Smooth muscle cell (in vitro differentiated cells): Measurements from ENCODE around the gene ITGA11. TPM values are rescaled to one million over a fixed set of nuclear protein-coding genes. Genes with fewer than 3 reads are reported as not detected.
A peak's percentile ranks its signal among the peaks of the same experiment; 100 is the strongest.

Experiments
- DNase-seq: peaks from one replicate; lab custom pipeline; 2025; ENCODE audit not compliant: unreplicated experiment; lab: John Stamatoyannopoulos, UW
- H2AFZ ChIP-seq: fragments of 200-600 bp; sonication (generic); 2 replicates; pipeline ENCODE4 v1.6.0; 2016; ENCODE audit warnings: antibody characterized with exemption, low read depth, mild to moderate bottlenecking
- H3F3A ChIP-seq: fragments of 200-600 bp; sonication (generic); 2 replicates; pipeline ENCODE4 v1.6.0; 2017; ENCODE audit warnings: antibody characterized with exemption, low read depth
- H3K27ac ChIP-seq: fragments of 200-600 bp; sonication (generic); 2 replicates; pipeline ENCODE4 v1.5.1; 2016; ENCODE audit warnings: low read depth, mild to moderate bottlenecking
- H3K27me3 ChIP-seq: fragments of 200-600 bp; sonication (generic); 2 replicates; pipeline ENCODE4 v1.6.1; 2016; ENCODE audit warnings: low read depth, mild to moderate bottlenecking
- H3K36me3 ChIP-seq: fragments of 200-600 bp; sonication (generic); 2 replicates; pipeline ENCODE4 v1.5.1; 2016; ENCODE audit warnings: low read depth
- H3K4me1 ChIP-seq: fragments of 200-600 bp; sonication (generic); 2 replicates; pipeline ENCODE4 v1.5.1; 2016; ENCODE audit warnings: low read depth
- H3K4me2 ChIP-seq: fragments of 200-600 bp; sonication (generic); 2 replicates; pipeline ENCODE4 v1.6.0; 2016; ENCODE audit warnings: mild to moderate bottlenecking
- H3K4me3 ChIP-seq: fragments of 200-600 bp; sonication (generic); 2 replicates; pipeline ENCODE4 v1.5.1; 2016; ENCODE audit warnings: mild to moderate bottlenecking
- H3K79me2 ChIP-seq: fragments of 200-600 bp; sonication (generic); 2 replicates; pipeline ENCODE4 v1.6.0; 2016; ENCODE audit warnings: low read depth, mild to moderate bottlenecking
- H3K9ac ChIP-seq: fragments of 200-600 bp; sonication (generic); 2 replicates; pipeline ENCODE4 v1.6.0; 2016; ENCODE audit warnings: low read depth
- H3K9me3 ChIP-seq: fragments of 200-600 bp; sonication (generic); replicated peaks from 2 replicates; pipeline ENCODE4 v1.5.1; 2016; ENCODE audit warnings: low read depth
- H4K20me1 ChIP-seq: fragments of 200-600 bp; sonication (generic); 2 replicates; pipeline ENCODE4 v1.6.0; 2016; ENCODE audit warnings: low read depth
- WGBS: methylation state at CpG from one replicate; pipeline ENCODE4 v1.1.7; 2016; ENCODE audit warnings: low lambda C conversion rate; 5-methylcytosine and 5-hydroxymethylcytosine counted together
- polyA plus RNA-seq: library from polyadenylated mRNA; unstranded; fragments of >200 nt; fragmentation: Nextera tagmentation; extraction: Ambion mirVana; gene quantifications from 2 replicates; pipeline ENCODE4 v1.2.1, GENCODE V29; 2016
- total RNA-seq: library from RNA; depleted of rRNA; stranded (reverse); fragments of >200 nt; gene quantifications from 2 replicates; pipeline ENCODE4 v1.2.3, GENCODE V29; 2014
- TF ChIP-seq, protein P1 (sequence below): fragments of 200-600 bp; sonication (generic); IDR thresholded peaks from 2 replicates; pipeline ENCODE4 v1.5.1; 2017; ENCODE audit warnings: borderline replicate concordance, mild to moderate bottlenecking, antibody characterized with exemption; ENCODE audit not compliant: insufficient read depth, poor library complexity, severe bottlenecking

Gene ITGA11
- total and polyA plus RNA-seq, 2 experiments from 2014 or later, result 87.8 to 133 TPM

DNA sequence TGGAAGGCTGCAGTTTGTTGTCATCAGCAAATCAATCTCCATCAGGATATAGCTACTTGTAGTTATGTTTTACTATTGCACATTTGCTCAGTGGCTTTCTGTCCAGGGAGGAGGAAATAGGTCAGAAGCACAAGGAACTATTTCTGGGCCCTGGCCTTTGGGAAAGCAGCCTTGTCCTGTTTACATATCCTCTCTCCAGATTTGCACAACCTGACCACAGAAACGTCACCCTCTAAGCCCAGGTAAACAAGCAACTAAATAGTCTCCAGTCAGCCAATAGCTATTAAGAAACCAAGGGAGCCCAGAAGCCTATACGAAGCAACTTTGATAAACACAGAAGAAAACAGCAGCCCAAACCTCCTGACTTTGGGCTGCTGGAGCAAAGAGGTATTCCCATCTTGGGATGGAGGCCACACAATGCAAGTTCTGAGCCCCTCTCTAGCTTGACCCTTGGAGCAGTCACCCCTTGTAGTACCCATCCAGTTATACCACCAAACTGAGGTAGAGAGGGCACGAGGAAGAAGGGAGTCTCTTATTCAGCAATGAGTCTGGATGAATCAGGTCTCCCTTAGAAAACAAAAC lies 156.7 kb downstream of the ITGA11 start:
- peaks cover 34% of the 10 kb centered on the region for H3F3A ChIP-seq
- H3K4me1 ChIP-seq, result peaks cover 37% of the 10 kb centered on the region
- peaks cover 21% of the 10 kb centered on the region for H3K79me2 ChIP-seq
- no peak for DNase-seq
- H3K4me3 ChIP-seq, result no peak overlapping the region
- H4K20me1 ChIP-seq, result peaks cover 20% of the 10 kb centered on the region
- H3K4me2 ChIP-seq, result no peak overlapping the region
- no peak overlapping the region for H3K27ac ChIP-seq
- 72% methylated on average over 3 of the region's 3 CpGs for WGBS
- no peaks in the 10 kb centered on the region for H3K36me3 ChIP-seq
- no peaks in the 10 kb centered on the region for H3K9me3 ChIP-seq
- TF ChIP-seq, protein P1, sequence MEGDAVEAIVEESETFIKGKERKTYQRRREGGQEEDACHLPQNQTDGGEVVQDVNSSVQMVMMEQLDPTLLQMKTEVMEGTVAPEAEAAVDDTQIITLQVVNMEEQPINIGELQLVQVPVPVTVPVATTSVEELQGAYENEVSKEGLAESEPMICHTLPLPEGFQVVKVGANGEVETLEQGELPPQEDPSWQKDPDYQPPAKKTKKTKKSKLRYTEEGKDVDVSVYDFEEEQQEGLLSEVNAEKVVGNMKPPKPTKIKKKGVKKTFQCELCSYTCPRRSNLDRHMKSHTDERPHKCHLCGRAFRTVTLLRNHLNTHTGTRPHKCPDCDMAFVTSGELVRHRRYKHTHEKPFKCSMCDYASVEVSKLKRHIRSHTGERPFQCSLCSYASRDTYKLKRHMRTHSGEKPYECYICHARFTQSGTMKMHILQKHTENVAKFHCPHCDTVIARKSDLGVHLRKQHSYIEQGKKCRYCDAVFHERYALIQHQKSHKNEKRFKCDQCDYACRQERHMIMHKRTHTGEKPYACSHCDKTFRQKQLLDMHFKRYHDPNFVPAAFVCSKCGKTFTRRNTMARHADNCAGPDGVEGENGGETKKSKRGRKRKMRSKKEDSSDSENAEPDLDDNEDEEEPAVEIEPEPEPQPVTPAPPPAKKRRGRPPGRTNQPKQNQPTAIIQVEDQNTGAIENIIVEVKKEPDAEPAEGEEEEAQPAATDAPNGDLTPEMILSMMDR, result no peak
- no peak overlapping the region for H3K9ac ChIP-seq
- H2AFZ ChIP-seq, result no peak overlapping the region
- H3K27me3 ChIP-seq, result no peaks in the 10 kb centered on the region

DNA sequence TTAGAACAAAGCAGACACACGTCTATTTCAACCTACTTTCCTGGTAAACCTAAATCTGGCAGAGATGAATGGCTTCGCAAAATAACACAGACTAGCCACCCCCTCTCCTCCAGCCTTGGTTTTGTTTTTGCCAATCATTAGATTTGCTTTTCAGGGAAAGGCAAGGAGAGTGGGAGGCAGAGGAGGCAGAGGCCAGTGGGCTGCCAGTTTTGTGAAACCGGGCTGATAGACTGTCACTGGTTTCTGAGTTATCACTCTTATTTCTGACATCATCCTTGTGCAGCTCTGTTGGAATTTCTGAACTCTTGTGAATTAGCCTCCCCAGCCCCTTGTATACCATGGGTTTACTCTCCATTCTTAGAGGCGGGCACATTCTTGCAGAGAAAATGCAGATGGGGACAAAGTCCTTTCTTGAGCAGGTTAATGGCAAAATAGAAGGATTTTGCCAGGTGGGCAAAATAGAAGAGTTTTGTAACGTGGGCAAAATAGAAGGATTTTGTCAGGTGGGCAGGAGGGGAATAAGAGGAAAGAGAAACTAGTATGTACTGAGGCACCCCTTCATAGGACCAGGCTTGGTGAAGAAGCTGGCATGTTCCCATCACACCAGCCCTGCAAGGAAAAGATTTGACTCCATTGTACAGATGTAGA lies 157.6 kb downstream of the ITGA11 start:
- H3K79me2 ChIP-seq, result peaks cover 12% of the 10 kb centered on the region
- WGBS, result 66% methylated on average over 5 of the region's 5 CpGs
- no peak overlapping the region for H3K9ac ChIP-seq
- peaks cover 28% of the 10 kb centered on the region for H3K4me1 ChIP-seq
- H3K9me3 ChIP-seq, result no peaks in the 10 kb centered on the region
- no peak overlapping the region for H3K4me2 ChIP-seq
- no peaks in the 10 kb centered on the region for H3K36me3 ChIP-seq
- peaks cover 34% of the 10 kb centered on the region for H3F3A ChIP-seq
- H3K4me3 ChIP-seq, result no peak overlapping the region
- peaks cover 10% of the 10 kb centered on the region for H4K20me1 ChIP-seq
- TF ChIP-seq, protein P1, result no peak
- H3K27me3 ChIP-seq, result no peaks in the 10 kb centered on the region
- H2AFZ ChIP-seq, result no peak overlapping the region
- DNase-seq, result no peak
- H3K27ac ChIP-seq, result peak overlapping the region; percentile 95

DNA sequence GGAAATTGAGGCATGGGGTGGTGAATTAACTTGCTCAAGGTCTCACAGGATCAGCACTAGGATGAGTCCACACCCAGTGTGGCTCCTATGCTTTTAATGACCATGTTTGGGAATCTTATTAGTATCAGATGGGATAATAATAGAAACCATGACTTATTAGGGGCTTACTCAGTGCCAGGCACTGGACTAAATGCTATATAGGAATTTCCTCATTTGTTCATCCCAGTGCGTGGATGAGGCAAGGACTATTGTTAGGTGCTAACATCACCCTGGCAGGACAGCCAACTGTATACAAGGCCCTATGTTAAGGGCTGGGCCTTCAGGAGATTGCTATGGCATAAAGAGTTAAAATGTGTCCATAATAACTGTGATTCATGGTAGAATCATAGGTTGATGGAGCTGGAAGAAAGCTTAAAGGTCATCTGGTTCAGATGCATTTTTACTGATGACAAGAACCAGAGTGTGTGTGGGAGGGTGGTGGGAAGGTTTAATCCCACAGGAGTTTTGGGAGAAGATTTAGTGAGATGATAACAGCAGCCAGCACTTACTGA lies 159.2 kb downstream of the ITGA11 start:
- no peak overlapping the region for H3K4me3 ChIP-seq
- H3K27me3 ChIP-seq, result no peaks in the 10 kb centered on the region
- peak overlapping the region; percentile 75 for H3K4me2 ChIP-seq
- H3K9me3 ChIP-seq, result no peaks in the 10 kb centered on the region
- H3K27ac ChIP-seq, result peak overlapping the region; percentile 95
- TF ChIP-seq, protein P1, result no peak
- H2AFZ ChIP-seq, result no peak overlapping the region
- 21% methylated on average over 1 of the region's 1 CpG for WGBS
- DNase-seq, result no peak
- peak overlapping the region; percentile 45 for H3K9ac ChIP-seq
- peaks cover 23% of the 10 kb centered on the region for H3K4me1 ChIP-seq
- no peaks in the 10 kb centered on the region for H4K20me1 ChIP-seq
- H3F3A ChIP-seq, result peaks cover 34% of the 10 kb centered on the region
- no peaks in the 10 kb centered on the region for H3K36me3 ChIP-seq
- no peaks in the 10 kb centered on the region for H3K79me2 ChIP-seq
